Daoy (cell line): Measurements from ENCODE around the gene ME1. TPM values are rescaled to one million over a fixed set of nuclear protein-coding genes. Genes with fewer than 3 reads are reported as not detected.
"Not testable (repeated sequence)": the region's sequence is repeated elsewhere in the genome, so short reads cannot be mapped to it uniquely, and the experiment has no call there.

Experiments used
- DNase-seq: peaks from one replicate; pipeline ENCODE4 v3.0.0-alpha.2; 2015; ENCODE audit warnings: low read depth
- total RNA-seq: library from RNA; depleted of rRNA; stranded (reverse); fragments of >200 nt; shearing (Covaris generic); gene quantifications from 2 replicates; pipeline ENCODE4 v1.2.3, GENCODE V29; 2014

ME1 gene
- total RNA-seq, 1 experiment from 2014 or later = 22.4 TPM

DNA sequence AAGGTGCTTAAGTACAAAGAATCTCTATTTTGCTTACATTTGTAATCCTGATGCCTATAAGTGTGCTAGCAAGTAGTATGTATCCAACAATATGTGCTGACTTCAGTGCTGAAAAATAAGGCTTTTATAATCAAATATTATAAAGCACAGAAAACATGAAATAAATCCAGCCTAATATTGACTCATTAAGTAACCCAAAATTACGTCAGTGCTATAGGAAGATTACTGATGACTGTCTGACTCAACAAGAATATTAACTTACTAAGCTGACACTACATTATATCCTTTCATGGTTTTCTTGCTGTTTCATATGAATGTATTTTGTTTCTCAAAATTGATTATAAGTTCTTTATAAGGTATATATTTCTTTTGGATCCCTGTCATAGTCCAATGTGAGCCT, 76.1 kb downstream of the ME1 start:
- DNase-seq = no peak

DNA sequence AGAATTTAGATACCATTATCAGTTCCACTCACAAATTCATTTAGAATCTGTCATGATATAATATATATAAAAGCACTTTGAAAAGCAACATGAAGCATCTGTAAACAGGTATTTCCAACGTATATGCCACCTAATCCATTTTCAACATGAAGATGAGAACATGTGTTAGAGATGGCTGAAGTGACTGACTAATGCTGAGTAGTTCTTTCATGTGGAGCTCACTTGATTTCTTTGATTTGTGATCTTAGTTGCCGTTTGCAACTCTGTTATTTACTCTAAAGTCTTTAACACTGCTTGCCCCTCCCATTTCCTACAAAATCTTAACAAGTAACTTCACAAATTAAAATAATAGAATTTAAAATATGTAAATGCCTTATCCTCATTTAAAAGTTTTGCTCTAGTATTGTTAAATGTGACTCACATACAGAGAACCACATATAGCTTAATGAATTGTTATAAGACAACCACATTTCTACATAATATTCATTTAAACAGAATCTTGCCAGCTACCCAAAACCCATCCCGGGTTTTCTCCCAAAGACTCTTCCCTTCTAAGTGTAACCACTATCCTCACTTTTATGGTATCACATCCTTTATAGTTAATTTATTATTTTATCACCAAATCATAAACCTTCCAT, 78.3 kb downstream of the ME1 start:
- DNase-seq = no peak

DNA sequence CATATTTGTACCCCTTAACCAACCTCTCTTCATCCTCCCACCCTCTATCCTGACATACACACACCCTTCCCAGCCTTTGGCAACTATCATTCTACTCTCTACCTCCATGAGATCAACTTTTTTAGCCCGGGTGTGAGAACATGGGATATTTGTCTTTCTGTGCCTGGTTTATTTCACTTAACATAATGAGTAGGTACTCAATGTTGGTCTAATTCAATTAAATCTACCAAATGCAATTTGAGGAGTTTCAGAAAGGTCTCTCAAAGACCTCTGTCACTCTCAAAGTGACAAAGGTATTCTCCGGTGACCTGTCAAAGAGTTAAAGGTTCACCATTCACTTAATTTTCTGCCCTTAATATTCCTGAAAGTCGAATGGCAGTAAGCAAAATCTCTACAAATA, 87.7 kb downstream of the ME1 start:
- no peak for DNase-seq

DNA sequence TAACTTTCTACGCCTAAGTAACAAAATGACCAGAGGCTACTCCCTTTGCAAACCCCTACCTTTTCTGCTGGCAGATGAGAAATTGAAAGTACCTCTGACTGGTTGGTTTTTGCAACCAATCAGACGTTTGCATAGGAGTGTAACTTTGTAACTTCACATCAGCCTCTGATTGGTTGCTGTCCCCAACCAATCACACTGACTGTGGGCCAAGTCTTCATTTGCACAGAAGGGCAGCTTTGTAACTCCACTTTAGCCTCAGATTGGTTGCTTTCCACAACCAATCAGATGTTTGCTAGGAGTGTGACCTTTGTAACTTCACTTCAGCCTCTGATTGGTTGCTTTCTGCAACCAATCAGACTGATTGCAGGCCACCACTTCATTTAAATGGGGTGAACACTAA, 89.1 kb downstream of the ME1 start:
- DNase-seq = no peak

DNA sequence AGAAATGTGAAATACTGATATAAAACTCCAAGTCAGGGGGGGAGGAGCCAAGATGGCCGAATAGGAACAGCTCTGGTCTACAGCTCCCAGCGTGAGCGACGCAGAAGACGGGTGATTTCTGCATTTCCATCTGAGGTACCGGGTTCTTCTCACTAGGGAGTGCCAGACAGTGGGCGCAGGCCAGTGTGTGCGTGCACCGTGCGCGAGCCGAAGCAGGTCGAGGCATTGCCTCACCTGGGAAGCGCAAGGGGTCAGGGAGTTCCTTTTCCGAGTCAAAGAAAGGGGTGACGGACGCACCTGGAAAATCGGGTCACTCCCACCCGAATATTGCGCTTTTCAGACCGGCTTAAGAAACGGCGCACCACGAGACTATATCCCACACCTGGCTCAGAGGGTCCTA, 96.9 kb downstream of the ME1 start:
- not testable (repeated sequence) for DNase-seq

DNA sequence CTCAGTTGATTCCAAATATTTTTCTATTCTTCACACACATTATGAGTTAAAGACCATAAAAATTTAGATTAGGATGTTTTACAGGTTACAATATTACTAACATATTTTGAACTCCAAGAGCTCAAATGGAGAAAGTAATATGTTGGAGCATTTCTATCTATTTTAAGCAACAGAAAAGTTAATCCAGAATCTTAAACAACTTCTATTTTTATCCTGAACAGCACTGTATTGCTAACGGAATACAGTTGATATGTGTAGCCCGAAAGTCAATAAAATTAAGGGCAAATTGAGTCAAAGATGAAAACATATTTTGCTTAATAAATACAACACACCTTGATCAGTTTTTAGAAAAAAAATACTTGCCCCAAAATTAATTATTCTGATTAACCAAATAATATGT, 97.4 kb downstream of the ME1 start:
- no peak for DNase-seq

DNA sequence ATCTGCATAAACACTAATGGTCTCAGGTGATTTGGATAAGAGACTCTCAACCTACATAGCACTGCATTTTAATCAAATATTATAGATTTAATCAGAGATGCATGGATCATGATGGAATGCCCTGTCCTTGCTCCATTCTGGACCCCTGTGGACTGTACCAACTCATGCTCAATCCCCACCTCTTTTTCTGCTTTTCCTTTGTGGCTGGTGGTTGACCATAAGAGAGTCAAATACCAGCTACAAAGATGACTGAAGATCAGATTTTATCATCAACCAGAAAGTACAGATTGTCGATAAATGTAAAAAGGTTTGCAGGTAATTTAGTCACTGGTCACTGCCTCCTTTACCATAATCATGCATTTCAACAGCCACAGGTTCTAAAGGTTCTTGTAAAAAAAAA, 116.2 kb downstream of the ME1 start:
- no peak for DNase-seq

DNA sequence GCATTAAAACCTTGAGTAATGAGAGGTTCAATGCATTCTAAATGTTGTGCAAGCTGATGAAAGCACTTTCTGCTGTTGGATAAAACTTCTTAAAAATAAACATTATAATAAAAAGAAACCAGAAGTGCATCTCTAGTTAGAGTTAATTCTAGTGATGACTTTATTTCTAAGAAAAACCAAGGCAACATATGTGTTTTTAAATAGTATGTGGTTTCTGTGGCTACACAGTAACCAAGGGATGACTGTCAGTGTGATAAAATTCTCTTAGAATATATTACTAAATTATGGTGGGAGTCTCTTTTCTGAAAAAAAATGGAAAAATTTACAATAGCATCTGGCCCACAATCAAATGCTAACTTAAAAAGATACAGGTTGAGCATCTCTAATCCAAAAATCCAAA, 117.0 kb downstream of the ME1 start:
- DNase-seq = no peak

DNA sequence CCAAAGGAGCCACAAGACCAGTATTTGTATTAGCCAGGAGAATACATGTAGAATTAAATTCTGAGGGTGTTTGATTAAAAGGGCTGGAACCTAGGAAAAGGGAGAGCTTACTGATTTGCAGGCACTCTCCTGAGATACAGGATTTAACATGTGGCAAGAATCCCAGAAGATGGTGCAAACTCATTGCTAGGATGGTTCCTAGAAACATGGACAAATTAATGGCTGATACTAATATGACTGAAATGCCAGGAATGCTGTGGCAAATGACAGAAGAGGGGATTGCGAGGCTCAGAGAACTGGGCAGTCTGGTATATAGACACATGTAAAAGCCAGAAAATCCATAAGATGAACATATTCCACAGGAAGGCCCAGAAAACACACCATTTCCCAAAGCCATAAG, 119.6 kb downstream of the ME1 start:
- DNase-seq = no peak

DNA sequence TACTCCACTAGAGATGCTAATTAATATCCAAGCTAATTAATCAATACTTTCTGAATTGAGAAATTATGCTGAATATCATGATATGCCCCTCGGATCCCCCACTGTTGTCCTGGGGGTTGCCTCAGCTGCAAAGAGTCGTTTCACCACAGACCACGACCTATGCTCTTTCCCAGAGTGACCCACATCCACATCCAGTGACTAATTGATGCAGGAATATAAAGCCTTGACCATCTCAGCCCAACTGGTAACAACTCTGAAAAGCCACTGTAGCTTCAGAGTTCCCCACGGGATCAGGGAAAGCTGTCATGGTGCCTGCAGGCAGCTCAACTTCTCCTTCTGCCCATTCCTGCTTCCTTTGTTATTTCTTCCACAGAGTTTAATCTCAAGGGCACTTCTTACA, 120.8 kb downstream of the ME1 start:
- no peak for DNase-seq

DNA sequence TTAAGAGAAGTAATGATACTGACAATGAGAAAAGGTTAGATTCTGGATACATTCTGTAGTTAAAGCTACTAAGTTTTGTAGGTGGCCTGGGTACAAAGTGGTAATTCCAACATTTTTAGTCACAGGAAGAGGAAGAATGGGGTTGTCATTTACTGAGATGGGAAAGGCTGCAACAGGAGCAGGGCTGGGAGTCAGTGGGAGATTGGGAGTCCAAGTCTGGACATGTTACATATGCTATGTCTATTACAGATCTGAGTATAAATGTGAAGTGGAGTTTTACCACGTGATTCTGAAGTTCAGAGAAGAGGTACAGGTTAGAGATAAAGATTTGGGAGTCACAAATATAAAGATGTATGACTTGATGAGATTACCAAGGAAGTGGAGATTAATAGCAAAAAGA, 121.5 kb downstream of the ME1 start:
- no peak for DNase-seq

DNA sequence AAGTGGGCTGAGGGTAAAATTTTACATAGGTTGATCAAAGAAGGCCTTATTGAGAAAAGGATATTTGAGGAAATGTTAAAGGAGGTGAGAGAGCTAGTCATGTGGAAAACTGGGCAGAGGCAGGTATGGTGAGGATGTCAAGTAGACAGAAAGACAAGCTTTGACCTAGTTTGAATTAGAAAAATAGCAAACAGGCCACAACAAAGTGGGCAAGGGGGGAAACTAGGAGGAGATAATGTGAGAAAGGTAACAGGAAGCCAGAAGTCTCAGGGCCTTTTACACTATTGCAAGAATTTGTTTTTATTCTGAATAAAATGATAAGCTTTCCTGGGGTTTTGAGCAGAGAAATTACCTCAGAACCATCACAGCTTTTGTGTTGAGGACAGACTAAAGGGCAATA, 122.0 kb downstream of the ME1 start:
- DNase-seq = no peak

DNA sequence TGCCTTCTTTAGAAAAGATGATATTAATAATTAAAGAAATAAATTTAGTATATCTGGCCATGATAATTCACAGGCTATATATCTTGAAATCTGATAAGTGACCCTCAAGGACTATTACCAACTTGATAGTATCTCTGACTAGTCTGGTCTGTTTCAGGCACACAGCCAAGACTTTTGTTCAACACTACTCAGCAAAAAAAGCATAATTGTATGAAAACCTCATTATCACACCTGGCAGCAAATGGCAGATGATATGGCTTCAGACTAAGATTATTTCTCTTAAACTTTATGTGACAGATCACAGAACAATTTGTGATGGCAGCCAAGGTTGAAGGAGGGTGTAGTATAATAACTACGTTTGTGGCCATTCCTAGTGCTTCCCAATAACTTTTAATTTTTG, 123.0 kb downstream of the ME1 start:
- DNase-seq = no peak

DNA sequence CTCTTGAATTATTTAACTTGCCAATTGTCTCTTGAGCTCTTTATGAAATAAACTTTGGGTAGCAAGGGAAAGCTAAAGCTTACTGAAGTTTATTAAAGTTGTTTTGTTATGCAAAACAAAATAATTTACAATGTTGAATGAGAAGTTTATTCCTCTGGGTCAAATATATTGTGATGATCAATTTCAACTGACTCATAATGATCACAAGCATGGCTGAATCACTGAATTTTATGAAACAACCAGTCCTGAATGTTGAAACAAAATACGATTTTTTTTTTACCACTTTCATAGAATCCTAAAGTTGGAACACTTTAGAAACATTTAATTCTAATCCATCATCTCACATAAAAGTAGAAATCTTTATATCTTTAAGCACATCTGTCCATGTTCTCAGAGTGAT, 127.4 kb downstream of the ME1 start:
- DNase-seq = no peak

DNA sequence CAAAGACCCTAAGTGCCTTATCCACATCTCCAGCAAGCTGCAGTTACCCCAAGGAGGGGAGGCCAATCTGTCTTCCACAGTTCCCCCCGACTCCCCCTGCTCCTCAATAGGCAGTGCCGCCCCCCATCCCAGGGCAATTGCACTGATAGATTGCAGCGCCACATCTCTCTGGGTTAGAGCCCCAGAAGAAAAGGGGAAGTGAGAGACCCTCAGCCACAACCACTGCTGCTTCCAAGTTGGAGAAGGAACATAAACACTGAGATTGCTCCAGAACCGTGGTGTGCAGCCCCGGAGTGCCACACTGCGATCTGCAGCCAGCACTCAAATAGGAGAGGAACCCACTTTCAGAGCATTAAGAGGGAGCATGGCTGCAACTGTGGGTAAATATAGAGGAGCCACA, 136.2 kb downstream of the ME1 start:
- no peak for DNase-seq

DNA sequence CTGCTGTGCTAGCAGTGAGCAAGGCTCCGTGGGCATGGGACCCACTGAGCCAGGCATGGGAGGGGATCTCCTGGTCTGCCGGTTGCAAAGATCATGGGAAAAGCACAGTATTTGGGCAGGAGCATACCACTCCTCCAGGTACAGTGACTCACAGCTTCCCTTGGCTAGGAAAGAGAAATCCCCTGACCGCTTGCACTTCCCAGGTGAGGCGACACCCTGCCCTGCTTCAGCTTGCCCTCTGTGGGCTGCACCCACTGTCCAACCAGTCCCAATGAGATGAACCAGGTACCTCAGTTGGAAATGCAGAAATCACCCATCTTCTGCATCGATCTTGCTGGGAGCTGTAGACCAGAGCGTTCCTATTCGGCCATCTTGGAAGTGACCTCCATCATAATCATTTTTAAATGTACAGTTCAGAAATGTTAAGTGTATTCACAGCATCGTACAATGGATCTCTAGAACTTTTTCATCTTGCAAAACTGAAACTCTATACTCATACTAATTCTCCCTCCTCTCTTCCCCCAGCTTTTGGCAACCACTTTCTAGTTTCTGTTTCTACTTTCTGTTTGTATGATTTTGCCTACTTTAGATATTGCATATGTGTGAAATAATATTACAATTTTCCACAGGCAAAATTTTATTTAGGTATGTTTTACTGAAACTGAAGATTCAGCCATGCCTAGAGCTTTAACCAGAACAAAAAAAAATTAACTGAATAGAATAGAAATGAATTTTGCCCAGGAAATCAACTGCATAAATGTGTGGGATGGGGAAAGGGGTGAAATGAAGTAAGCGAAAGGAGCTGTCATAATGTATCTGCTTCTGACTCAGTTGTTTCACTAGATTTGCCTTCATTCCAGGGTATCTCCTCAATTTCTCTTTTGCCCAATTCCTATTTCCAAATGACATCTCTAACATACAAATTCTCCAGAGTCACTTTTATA, 137.7 kb downstream of the ME1 start:
- DNase-seq = no peak

DNA sequence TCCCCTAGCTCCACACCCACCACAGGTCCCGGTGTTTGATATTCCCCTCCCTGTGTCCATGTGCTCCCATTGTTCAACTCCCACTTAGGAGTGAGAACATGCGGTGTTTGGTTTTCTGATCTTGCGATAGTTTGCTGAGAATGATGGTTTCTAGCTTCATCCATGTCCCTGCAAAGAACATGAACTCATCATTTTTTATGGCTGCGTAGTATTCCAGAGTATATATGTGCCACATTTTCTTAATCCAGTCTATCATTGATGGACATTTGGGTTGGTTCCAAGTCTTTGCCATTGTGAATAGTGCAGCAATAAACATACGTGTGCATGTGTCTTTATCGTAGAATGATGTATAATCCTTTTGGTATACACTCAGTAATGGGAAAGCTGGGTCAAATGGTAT, 143.6 kb downstream of the ME1 start:
- not testable (repeated sequence) for DNase-seq

DNA sequence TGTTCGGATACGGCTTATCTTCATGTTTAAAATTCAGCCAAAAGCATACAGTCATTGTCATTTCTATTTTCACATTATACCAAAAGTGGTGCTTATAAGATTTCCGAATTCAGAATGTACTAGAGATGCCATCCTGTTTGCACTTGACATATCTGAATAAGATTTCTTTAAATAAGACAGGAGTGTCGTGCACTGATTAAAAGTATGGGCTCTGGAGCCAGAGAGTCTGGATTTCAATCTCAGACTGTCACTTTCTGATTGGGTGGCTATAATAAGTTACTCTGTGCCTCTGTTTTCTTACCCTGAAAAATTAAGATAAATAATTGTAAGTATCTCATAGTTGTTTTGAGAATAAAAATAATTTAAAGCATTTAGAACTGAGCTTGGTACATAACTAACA, 144.9 kb downstream of the ME1 start:
- no peak for DNase-seq

DNA sequence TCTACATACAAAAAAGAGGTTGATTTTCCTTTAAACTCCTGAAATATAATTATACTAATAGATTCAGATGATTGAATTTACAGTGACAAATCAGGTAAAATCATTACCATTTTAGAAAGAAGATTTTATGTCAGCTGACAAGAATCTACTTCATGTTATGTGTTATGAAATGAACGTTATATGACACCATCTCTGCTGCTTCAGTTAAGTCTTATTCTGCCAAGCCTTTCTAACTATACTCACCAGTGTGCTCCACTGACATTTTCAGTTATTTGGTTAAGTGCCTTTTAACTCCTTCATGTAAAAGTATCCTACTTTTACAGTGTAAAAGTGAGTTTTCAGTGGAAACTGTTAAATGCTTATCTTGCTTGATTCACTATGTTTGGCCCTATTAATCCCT, 157.3 kb downstream of the ME1 start:
- no peak for DNase-seq

DNA sequence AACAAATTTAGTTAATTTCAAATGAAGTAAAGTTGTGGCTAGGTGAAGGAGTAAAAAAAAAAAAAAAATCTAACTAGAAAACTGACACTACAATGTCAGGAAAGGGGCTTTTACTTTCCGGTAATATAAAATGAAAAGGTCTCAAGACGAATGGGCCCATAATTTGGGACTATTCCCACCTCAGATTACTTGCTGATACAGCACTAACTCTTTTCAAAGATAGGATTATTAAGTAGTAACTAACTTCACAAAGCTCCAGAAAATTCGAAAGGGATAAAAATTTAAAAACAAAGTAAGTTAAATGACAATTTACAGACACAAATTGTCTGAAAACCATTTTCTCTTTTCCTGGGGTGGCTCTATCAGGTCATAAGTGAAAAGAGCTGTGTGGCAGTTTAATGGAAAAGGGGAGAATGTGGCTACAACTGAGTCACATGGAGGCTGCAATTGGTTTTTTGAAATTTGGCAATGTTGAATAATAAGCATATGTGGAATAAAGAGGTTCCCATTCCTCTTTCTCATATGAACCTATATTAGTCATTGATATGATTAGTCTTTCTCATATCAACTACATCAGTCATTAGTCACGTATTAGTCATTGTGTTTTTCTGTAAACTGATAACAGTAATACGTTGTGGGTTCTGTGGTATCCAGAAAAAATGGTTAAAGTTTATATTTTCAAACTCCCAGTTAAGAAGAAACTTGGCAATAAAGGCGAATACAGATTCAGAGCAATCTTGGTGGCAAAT, 159.7 kb downstream of the ME1 start:
- DNase-seq = peak; percentile 58

DNA sequence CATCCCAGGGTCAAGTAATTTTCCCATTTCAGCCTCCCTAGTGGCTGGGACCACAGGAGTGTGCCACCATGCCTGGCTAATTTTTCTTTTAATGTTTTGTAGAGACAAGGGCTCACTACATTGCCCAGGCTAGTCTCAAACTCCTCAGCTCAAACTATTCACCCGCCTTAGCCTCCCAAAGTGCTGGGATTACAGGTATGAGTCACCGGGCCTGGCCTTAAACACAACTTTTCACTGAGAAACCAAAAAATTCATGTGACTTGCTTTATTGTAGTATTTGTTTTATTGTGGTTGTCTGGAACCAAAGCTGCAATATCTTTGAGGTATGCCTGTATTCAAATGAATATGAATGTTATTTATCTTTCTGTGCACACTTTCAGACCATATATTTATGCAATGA, 165.5 kb downstream of the ME1 start:
- DNase-seq = peak; percentile 47

DNA sequence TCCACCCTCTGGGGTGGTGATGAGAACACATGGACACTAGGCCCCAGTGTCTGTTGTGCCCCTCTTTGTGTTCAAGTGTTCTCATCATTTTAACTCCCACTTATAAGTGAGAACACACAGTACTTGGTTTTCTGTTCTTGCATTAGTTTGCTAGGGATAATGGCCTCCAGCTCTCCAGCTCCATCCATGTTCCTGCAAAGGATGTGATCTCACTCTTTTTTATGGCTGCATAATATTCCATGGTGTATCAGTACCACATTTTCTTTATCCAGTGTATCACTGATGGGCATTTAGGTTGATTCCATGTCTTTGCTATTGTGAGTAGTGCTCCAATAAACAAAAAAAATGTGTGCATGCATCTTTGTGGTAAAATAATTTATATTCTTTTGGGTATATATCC, 170.3 kb downstream of the ME1 start:
- DNase-seq = no peak

DNA sequence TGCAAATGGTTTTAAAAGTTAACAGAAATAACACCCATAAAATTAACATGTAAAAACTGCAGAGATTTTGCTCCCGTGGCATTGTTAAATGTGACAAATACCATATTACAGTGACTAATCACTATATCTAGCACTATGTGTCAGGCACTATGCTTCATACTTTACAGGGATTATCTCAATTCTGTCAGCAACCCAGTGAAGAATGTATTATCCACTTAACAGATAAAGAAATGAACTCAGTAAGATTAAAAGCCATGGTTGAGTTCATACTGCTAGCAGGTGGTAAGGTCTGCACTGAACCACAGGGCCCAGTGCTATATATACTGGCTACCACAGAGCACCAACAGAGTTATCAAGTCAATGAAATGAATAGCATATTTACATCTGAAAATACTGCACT, 172.3 kb downstream of the ME1 start:
- DNase-seq = peak; percentile 29
